ENCODE measurements around the gene CDH12.

CDH12 gene

DNA sequence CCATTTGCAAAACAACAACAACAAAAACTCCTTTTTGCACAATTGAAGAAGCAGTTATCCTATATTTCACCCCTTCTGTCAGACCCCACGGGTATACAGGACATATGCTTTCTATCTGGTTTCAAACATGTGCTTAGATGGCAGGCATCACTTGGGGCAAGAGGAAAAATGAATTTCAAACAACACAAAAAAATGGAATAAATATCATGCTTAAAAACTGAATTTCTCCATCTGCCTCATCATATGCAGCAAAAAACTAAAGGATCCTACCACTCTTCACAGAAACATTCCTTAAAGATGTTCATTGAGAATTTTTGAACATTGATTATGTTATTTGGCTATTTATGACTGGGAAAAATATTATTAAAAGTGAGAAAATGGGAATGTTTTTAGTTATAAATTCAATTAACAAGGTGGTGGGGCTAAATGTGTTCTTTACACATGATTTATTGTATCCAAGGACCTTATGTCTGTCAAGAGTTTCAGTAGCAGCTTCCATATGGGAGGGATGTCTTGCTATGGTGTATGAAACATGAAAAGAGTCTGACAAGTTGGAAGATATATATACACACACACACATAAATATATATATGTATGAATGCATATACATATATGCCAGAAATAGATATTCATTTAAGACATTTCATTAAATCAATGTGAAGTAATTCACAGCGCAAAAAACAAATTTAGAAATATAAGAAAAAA lies 358.0 kb downstream of the CDH12 start:
- Histone ChIP-seq H4K20me1 (ENCODE audit: insufficient read depth) (no peaks in the 10 kb centered on the region), H3K4me2 (no peak overlapping the region), H3K36me3 (ENCODE audit: insufficient read depth) (no peaks in the 10 kb centered on the region), H3K27ac (no peak overlapping the region), H3K79me2 (ENCODE audit: insufficient read depth, low read depth) (no peaks in the 10 kb centered on the region), H3K27me3 (ENCODE audit: insufficient read depth, low read depth) (no peaks in the 10 kb centered on the region), H3K9ac (no peak overlapping the region), H3K4me1 (ENCODE audit: low read depth, poor library complexity, severe bottlenecking) (no peaks in the 10 kb centered on the region), H2AFZ (ENCODE audit: low read depth) (no peak overlapping the region), H3K4me3 (IDR thresholded peaks at IDR 0.05; ENCODE audit: insufficient read depth, low read depth, low read length) (no peak overlapping the region)
- TF ChIP-seq, protein P1, sequence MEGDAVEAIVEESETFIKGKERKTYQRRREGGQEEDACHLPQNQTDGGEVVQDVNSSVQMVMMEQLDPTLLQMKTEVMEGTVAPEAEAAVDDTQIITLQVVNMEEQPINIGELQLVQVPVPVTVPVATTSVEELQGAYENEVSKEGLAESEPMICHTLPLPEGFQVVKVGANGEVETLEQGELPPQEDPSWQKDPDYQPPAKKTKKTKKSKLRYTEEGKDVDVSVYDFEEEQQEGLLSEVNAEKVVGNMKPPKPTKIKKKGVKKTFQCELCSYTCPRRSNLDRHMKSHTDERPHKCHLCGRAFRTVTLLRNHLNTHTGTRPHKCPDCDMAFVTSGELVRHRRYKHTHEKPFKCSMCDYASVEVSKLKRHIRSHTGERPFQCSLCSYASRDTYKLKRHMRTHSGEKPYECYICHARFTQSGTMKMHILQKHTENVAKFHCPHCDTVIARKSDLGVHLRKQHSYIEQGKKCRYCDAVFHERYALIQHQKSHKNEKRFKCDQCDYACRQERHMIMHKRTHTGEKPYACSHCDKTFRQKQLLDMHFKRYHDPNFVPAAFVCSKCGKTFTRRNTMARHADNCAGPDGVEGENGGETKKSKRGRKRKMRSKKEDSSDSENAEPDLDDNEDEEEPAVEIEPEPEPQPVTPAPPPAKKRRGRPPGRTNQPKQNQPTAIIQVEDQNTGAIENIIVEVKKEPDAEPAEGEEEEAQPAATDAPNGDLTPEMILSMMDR (conservative IDR thresholded peaks at IDR 0.05; ENCODE audit: low read depth, low read length): no peak

GRCh38 chr5:22488427-22488826 lies 364.7 kb downstream of the CDH12 start:
- no peaks in the 10 kb centered on the region for H4K20me1 ChIP-seq (ENCODE audit: insufficient read depth)
- no peak overlapping the region for H3K4me3 ChIP-seq (IDR thresholded peaks at IDR 0.05; ENCODE audit: insufficient read depth, low read depth, low read length)
- H3K9ac ChIP-seq: no peak overlapping the region
- H3K4me2 ChIP-seq: no peak overlapping the region
- H3K79me2 ChIP-seq (ENCODE audit: insufficient read depth, low read depth): no peaks in the 10 kb centered on the region
- no peak overlapping the region for H2AFZ ChIP-seq (ENCODE audit: low read depth)
- no peak overlapping the region for H3K27ac ChIP-seq
- H3K36me3 ChIP-seq (ENCODE audit: insufficient read depth): no peaks in the 10 kb centered on the region
- no peaks in the 10 kb centered on the region for H3K4me1 ChIP-seq (ENCODE audit: low read depth, poor library complexity, severe bottlenecking)
- no peaks in the 10 kb centered on the region for H3K27me3 ChIP-seq (ENCODE audit: insufficient read depth, low read depth)
- TF ChIP-seq, protein P1 (conservative IDR thresholded peaks at IDR 0.05; ENCODE audit: low read depth, low read length): no peak

DNA sequence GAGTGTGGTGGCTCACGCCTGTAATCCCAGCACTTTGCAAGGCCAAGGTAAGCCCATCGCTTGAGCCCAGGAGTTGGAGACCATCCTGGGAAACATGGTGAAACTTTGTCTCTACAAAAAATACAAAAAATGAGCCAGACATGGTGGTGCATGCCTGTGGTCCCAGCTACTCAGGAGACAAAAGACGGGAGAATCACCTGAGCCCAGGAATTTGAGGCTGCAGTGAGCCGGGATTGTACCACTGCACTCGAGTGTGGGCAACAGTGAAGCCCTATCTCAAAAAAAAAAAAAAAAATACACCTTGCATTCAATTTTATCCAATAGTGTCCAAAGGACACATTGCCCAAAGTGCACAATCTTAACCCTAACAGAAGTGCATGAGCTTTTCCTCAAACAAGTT lies 372.8 kb downstream of the CDH12 start:
- no peak overlapping the region for H3K4me3 ChIP-seq (IDR thresholded peaks at IDR 0.05; ENCODE audit: insufficient read depth, low read depth, low read length)
- no peak overlapping the region for H3K4me2 ChIP-seq
- no peaks in the 10 kb centered on the region for H3K27me3 ChIP-seq (ENCODE audit: insufficient read depth, low read depth)
- no peak overlapping the region for H3K9ac ChIP-seq
- no peak overlapping the region for H2AFZ ChIP-seq (ENCODE audit: low read depth)
- no peaks in the 10 kb centered on the region for H4K20me1 ChIP-seq (ENCODE audit: insufficient read depth)
- H3K79me2 ChIP-seq (ENCODE audit: insufficient read depth, low read depth): no peaks in the 10 kb centered on the region
- TF ChIP-seq, protein P1 (conservative IDR thresholded peaks at IDR 0.05; ENCODE audit: low read depth, low read length): no peak
- H3K4me1 ChIP-seq (ENCODE audit: low read depth, poor library complexity, severe bottlenecking): no peaks in the 10 kb centered on the region
- no peaks in the 10 kb centered on the region for H3K36me3 ChIP-seq (ENCODE audit: insufficient read depth)
- H3K27ac ChIP-seq: no peak overlapping the region

- no peaks in the 10 kb centered on the region for H3K79me2 ChIP-seq (ENCODE audit: insufficient read depth, low read depth)
- no peaks in the 10 kb centered on the region for H3K36me3 ChIP-seq (ENCODE audit: insufficient read depth)
- no peak overlapping the region for H3K27ac ChIP-seq
- H3K4me2 ChIP-seq: no peak overlapping the region
- no peak overlapping the region for H3K9ac ChIP-seq
- no peaks in the 10 kb centered on the region for H4K20me1 ChIP-seq (ENCODE audit: insufficient read depth)
- TF ChIP-seq, protein P1 (conservative IDR thresholded peaks at IDR 0.05; ENCODE audit: low read depth, low read length): no peak
- H3K4me1 ChIP-seq (ENCODE audit: low read depth, poor library complexity, severe bottlenecking): no peaks in the 10 kb centered on the region
- no peaks in the 10 kb centered on the region for H3K27me3 ChIP-seq (ENCODE audit: insufficient read depth, low read depth)
- H2AFZ ChIP-seq (ENCODE audit: low read depth): no peak overlapping the region
- no peak overlapping the region for H3K4me3 ChIP-seq (IDR thresholded peaks at IDR 0.05; ENCODE audit: insufficient read depth, low read depth, low read length)
These were observed 379.3 kb downstream of the CDH12 start for GRCh38 chr5:22473886-22474285.

Data from KMS-11 (cell line).